Measurements from ENCODE around the gene MINDY2.

MINDY2 gene

DNA sequence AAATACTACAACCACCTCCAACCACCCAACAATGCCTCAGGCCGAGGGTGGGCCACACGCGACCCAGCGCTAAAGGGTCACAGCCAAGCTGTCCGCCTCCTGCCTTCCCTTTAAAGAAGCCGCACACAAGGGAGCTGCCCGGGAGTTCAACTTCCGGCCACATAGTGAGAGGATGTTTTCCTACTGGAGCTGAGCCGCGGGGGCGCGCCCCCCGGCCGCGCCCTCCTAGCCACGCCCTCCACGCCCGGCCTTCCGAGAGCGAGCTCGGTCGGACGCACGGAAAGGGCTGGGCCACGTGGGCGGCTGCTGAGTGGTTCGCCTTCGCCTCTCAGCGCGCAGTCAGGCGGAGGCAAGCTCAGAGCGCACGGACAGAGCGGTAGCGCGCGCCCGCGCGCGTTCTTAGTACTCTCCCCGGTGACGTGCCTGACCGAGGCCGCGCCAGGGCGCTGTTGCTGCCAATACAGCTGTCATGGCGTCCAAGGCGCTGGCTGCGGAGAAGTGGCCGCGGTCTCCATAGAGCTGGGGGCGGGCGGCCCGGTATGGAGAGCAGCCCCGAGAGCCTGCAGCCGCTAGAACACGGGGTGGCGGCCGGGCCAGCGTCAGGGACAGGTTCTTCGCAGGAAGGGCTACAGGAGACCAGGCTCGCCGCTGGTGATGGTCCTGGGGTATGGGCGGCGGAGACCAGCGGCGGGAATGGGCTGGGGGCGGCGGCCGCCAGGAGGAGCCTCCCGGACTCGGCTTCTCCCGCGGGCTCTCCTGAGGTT lies at the start of gene MINDY2:
TSS of gene MINDY2 (plus strand) at position 446 of the 764 bp plus-strand sequence. CDS start at position 540, 94 bp downstream.
- DNase-seq (ENCODE audit: low read depth): peak; percentile 86

DNA sequence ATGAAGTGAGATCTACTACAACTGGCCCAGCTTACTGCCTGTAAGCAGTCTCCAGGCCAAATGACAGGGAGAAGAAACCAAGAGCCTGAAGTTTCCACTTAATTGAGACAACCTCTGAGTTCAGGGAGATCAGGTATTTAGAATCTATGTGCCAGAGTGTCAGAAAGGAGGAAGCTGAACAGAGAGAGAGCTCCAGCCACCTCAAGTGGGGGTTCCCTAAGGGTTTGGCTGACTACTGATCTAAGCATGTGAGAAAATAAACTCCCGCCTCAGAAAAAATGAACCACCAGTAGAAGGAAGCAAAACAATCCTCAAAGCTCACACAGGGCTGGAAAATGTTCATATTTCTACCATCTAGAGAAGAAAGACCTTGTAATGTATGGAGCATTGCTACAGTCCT lies 46.6 kb upstream of the MINDY2 start:
- DNase-seq (ENCODE audit: low read depth): no peak

DNA sequence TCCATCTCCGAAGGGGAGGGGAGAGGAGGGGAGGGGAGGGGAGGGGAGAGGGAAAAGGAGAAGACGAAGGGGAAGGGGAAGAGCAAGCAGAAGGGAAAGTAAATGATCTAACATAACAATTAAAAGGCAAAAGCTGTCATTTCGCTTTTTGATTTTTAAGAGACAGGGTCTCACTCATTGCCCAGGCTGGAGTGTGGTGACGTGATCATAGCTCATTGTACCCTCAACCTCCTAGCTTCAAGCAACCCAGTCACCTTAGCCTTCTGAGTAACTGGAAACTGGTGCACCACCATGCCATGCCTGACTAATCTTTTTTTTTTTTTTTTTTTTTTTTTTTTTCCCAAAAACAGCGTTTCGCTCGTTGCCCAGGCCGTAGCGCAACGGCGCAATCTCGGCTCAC lies 44.2 kb upstream of the MINDY2 start:
- no peak for DNase-seq (ENCODE audit: low read depth)

- no peak for DNase-seq (ENCODE audit: low read depth)
These were observed 39.2 kb upstream of the MINDY2 start for GRCh38 chr15:58731756-58732535.

GRCh38 chr15:58732625-58733363 lies 38.3 kb upstream of the MINDY2 start:
- DNase-seq (ENCODE audit: low read depth): no peak

GRCh38 chr15:58734859-58735258 lies 36.2 kb upstream of the MINDY2 start:
- DNase-seq (ENCODE audit: low read depth): no peak

- no peak for DNase-seq (ENCODE audit: low read depth)
These were observed 35.0 kb upstream of the MINDY2 start for GRCh38 chr15:58736018-58736643.

DNA sequence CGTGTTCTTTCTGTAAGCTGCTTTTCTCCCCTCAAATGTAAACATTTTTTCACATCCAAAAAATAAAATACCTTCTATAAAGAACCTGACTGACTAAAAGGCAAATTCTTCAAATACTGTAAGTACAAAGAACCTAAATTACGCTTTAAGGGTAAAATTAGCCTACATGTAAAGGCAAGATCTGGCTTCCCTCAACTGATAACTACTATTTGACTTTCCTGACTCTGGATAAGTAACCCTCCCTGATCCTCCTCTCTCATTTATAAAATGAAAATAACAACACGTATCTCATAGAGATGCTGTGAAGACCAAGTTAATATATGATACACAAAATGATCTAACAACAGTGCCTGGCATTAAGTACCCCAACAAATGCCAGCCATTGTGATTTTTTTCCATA lies 33.8 kb upstream of the MINDY2 start:
- DNase-seq (ENCODE audit: low read depth): no peak

DNA sequence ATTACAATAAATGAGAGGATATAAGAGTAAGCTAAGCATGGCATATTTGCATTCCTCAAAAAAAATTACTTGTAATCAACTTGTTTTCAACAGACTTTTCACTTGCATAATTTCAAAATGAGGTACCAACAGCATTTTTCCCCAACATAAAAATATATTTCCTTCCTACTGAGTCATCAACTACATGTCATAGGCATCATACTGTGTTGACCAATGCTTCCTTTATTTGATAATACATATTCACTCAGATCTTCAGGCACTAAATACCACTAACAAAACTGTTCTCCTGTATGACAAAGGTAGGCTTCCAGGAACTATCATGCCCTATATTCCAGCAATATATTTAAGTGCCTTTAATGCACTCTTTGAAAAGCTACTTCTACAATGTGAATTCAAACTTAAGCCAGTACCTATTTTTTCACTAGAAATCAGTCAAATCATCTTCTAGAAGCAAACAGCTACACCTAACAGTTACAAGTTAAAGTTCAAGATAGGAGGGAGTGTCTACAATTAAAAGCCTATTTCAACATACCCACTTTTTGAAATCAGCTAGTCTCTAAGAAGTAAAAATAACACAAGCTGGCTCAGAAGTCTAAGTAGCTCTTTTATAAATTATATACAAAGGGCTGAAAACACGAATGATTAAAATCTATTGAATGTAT lies 32.9 kb upstream of the MINDY2 start:
- no peak for DNase-seq (ENCODE audit: low read depth)

GRCh38 chr15:58740436-58740835 lies 30.7 kb upstream of the MINDY2 start:
- DNase-seq (ENCODE audit: low read depth): no peak

- no peak for DNase-seq (ENCODE audit: low read depth)
These were observed 30.1 kb upstream of the MINDY2 start for GRCh38 chr15:58741032-58741431.

DNA sequence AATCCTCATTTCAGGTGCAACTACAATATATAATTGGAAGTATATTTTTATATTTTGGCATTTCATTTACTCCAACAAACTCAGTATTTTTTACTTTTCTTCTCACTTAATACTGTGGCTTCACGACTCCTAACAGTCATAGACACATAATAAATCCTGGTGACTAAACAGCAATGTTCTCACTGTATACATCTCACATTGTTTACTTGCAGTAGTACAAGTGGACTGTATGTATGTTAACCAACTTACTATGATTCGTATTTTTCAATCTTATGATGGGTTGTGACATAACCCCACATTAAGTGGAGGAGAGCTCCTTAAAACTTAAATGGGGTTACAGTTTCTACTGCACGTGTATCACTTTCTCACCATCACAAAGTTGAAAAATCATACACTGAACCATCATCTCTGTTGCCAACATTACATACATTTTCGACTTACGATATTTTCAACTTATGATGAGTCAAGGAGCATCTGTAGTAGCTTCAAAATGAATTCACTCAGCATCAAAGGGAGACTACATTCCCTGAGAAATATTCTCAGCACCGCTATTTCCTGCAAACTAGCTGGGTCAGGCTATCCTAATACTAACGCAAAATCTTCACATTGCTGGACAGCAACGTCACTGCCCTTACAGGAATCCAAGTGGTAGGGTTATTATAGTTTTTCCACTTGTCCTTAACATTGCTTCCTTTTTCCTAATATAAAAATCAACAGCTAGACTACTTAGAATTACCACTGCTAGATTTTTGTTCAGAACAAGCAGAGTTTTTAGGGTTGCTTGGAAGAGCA lies 28.9 kb upstream of the MINDY2 start:
- DNase-seq (ENCODE audit: low read depth): no peak

GRCh38 chr15:58742819-58743502 lies 28.1 kb upstream of the MINDY2 start:
- DNase-seq (ENCODE audit: low read depth): no peak

GRCh38 chr15:58746174-58746573 lies 24.9 kb upstream of the MINDY2 start:
- no peak for DNase-seq (ENCODE audit: low read depth)

DNA sequence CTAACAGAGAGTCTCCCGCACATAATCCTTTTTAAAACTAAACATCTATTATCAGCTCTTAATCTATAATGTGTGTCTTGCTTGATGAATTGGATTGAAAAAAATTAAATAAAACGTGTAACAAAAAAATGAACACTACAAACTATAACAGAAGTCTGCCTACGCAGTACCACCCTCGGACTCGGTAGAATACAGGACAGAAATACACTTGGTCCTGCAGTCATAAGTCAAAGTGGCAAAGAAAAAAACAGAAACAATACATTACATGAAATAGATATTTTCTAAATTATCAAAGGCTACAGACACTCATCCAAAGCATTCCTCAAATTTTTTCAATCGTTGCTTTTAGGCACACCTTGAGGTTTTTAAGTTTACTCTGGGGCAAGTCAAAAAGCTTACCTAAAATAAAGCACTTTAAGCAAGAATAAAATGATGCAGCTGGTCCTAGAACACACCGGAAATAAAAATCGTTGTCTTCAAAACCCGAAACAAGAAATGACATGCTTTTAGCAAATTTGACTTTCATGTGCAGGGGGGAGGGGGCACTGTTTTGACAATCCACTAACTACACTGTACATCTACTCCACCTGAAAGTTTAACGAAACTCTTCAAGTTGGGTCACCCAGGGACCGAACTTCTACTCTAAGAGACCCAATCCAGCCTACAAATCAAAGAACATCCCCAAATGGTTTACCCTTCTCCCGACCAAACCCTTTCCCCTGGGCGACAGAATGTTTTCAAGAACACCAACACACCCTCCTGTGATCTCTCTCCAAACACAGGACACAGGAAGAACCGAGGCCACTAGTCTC lies 22.9 kb upstream of the MINDY2 start:
- DNase-seq (ENCODE audit: low read depth): no peak

DNA sequence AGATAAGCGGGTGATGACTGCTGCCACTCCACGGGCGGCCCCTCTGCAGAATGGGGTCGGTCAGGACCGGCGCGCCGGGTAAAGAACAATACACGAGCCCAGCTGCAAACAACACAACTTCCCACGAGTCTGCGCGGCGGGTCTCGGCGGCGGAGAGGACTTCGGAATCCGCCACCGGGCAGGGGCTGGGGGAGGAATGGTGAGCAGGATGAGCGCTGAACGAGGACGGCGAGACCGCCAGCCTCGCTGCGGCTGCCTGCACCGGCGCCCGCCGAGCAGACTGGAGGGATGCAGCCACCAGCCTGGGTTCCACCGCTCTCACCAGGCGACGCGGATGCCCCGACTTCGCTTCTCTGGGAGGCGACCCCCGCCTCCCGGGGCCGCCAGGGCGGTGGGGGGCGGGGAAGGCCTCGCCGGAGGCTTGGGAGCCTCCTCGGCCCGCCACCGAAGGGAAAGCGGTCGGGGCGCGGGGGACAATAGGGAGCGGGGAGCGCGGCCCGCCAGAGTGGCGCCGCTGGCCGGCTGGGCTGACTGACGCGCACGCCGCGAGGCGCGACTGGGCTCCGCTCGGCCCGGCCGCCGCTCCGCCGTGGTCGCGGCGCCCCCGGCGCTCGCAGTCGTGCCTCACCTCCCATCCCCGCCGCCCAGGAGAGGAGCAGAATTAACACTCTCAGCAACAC lies 22.1 kb upstream of the MINDY2 start:
- peak; percentile 28 for DNase-seq (ENCODE audit: low read depth)

DNA sequence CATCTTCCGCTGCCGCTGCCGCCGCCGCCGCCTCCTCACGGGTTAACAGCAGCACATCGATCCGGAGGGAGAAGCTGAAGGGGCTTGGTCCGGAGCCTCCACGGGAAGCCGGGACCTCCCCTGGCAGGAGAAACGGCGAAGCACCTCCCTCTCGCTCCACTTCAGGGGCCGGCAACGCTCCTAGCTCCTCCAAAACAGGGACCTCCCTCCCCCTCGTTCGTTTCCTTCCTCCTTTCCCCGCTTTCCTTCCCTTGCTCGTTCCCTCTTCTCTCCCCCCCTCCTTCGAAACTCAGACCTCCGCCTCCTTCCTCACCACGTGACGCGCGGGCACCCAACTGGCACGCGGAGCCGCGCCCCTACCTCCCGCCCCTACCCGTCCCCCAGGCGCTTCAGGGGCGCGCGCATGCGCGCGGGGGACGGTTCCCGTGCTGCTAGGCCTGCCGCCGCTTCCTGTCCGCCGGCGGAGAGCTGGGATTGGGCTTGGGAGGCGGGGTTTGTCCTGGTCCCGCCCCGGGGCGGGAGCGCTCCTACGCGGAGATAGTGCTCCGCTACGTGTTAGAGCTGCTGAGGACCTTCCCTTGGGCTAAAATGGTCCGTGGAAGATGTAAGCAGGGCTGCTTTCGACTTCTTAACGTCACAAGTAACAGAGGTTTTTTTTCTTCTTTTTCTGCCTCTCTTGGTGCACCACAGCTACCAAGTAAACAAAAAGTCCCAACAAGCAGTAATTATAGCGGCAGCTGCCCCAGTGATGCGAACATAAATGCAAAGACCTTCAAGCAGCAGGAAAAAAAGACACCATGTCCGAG lies 21.4 kb upstream of the MINDY2 start, which contains the start of gene ADAM10:
TSS of gene ADAM10 (minus strand) at position 176 of the 806 bp plus-strand sequence. CDS start at position 3, 173 bp downstream.
- DNase-seq (ENCODE audit: low read depth): peak; percentile 98

DNA sequence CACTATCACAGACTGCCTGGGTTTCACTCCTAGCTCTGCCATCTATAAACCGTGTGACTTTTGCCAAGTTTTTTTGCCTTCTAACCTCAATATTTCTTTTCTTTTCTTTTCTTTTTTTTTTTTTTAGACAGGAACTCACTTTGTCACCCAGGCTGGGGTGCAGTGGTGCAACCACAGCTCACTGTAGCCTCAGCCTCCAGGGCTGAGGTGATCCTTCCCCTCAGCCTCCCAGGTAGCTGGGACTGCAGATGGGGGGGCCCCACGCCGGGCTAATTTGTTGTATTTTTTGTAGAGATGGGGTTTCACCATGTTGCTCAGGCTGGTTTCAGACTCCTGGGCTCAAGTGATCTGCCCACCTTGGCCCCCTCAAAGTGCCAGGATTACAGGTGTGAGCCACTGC lies 18.4 kb upstream of the MINDY2 start:
- no peak for DNase-seq (ENCODE audit: low read depth)
